Retinal pigment epithelial cell (primary cell): ENCODE data around the gene SEMA3G.

Source experiments
- DNase-seq: peaks from one replicate; pipeline ENCODE4 v3.0.0-alpha.2; 2010; ENCODE audit warnings: low read depth
- H3K4me3 ChIP-seq: 2 replicates; pipeline ENCODE4 v1.5.1; 2011; ENCODE audit warnings: mild to moderate bottlenecking, low read length, control low read depth, moderate library complexity
- CTCF ChIP-seq: conservative IDR thresholded peaks from 2 replicates; pipeline ENCODE4 v1.5.1; 2011; ENCODE audit warnings: low read depth, low read length, control low read depth, inconsistent platforms

Gene SEMA3G

GRCh38 chr3:52443791-52444687 is 864 bp downstream of the SEMA3G start:
- no peak overlapping the region for H3K4me3 ChIP-seq
- no peak for TF ChIP-seq CTCF
- DNase-seq, result no peak

GRCh38 chr3:52443268-52443610 is 1.7 kb downstream of the SEMA3G start:
- no peak for TF ChIP-seq CTCF
- no peak overlapping the region for H3K4me3 ChIP-seq
- no peak for DNase-seq

- TF ChIP-seq CTCF, result no peak
- no peak overlapping the region for H3K4me3 ChIP-seq
- no peak for DNase-seq
Measured at GRCh38 chr3:52442409-52443267, 2.3 kb downstream of the SEMA3G start.

GRCh38 chr3:52441772-52442332 is 3.1 kb downstream of the SEMA3G start:
- no peak for TF ChIP-seq CTCF
- no peak overlapping the region for H3K4me3 ChIP-seq
- DNase-seq, result no peak

GRCh38 chr3:52441091-52441771 is 3.7 kb downstream of the SEMA3G start:
- H3K4me3 ChIP-seq, result no peak overlapping the region
- no peak for TF ChIP-seq CTCF
- no peak for DNase-seq

- no peak overlapping the region for H3K4me3 ChIP-seq
- no peak for TF ChIP-seq CTCF
Measured at GRCh38 chr3:52440671-52441070, 4.2 kb downstream of the SEMA3G start.

More at GRCh38 chr3:52440671-52441070, 4.2 kb downstream of the SEMA3G start:
- DNase-seq, result no peak
